IPS-NIHi11 (cell line): ENCODE data around the gene TCF7L1.
"Not testable (repeated sequence)": the region's sequence is repeated elsewhere in the genome, so short reads cannot be mapped to it uniquely, and the experiment has no call there.

ENCODE experiments used
- DNase-seq: peaks from one replicate; pipeline ENCODE4 v3.0.0; 2012; ENCODE audit warnings: mixed read lengths, low spot score

TCF7L1 gene

DNA sequence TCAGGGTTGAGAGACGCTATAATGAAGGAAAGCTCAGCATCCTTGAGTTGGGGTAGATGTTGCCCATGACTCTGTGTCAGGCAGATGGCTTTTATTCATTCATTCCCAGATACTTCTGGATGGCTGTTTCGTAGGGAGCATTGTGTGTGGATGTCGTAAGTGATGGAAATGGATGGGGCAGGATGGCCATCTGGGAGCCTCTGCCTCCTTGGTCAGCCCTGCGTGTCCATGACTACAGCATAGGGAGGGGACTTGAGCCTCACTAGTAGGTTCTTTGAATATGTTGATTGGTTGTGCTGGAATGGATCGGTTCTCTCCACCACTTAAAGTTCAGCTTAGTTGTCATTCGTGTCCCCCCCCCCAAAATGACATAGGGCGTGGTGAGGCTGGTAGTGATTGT is 149.7 kb downstream of the TCF7L1 start:
- DNase-seq: no peak

DNA sequence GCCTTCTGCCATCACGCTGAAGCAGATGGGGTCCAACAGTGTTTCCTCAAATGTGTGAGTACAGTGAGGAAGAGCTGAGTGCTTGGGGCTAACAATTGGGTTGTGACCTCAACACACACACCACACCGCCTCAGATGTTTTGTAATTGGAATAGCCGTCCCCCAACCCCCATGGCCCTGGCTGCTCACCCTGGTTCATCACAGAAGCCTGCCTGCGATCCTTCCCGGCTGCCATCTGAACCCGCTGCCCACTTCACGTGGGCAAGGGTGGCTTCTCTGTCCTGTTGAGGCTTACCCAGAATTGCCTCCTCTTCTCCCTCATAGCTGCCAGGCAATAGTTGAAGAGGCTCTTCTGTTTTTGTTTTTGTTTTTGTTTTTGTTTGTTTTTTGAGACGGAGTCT is 150.4 kb downstream of the TCF7L1 start:
- DNase-seq: no peak

DNA sequence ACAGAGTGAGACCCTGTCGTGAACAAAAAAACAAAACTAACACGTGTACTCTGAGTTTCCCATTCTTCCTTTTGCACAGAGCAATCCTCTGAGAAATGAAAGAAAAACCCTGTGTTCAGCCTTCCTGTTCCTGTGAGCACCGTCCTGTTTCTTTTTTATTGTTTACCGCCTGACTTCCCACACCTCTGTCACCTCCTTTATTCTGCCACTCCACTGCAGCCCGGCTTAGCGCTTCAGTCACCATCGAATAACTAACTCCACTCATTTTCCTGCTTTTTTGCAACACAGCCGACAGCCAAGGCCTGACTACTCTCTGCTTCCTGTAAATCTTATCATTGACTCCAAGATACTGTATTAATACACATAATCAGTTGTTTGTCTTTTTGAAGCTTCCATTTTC is 153.7 kb downstream of the TCF7L1 start:
- DNase-seq: no peak

DNA sequence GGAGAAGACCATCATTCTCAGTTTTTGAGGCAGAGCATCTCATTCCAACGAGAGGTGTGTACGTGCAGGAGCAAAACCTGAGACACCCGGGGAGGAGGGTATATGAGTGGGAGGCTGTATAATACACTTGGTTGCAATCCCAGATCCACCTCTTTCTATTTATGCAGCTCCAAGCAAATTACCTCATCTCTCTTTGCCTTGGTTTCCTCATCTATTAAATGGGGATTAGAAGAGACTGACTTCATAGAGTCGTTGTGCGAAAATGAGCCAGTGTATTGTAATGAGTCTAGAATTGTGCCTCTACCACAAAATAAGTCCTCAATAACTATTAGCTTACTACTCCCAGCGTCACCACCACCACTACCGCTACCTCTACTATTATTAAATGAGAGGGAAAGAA is 154.5 kb downstream of the TCF7L1 start:
- DNase-seq: no peak

DNA sequence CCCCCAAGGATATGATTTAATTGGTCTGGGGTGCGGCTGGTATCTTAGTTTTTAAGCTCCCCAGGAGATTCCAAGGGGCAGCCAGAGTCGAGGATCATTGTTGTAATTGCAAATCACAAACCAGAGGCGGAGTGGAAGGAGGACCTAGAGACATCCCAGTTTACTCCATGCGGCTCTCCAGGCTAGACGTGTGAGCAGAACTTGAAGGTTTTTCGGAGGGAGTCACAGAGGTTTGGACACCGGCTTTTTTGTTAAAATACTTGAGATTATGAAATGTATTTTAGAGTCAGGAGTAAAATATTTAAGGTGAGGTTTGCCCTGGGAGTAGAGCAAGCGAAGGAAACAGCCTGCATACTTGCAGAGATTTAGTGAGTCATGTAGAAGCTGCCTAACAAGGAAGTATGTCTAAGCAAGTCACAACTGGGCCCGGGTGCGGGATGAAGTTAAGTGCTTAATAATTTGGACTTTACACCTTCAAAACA is 155.1 kb downstream of the TCF7L1 start:
- no peak for DNase-seq

DNA sequence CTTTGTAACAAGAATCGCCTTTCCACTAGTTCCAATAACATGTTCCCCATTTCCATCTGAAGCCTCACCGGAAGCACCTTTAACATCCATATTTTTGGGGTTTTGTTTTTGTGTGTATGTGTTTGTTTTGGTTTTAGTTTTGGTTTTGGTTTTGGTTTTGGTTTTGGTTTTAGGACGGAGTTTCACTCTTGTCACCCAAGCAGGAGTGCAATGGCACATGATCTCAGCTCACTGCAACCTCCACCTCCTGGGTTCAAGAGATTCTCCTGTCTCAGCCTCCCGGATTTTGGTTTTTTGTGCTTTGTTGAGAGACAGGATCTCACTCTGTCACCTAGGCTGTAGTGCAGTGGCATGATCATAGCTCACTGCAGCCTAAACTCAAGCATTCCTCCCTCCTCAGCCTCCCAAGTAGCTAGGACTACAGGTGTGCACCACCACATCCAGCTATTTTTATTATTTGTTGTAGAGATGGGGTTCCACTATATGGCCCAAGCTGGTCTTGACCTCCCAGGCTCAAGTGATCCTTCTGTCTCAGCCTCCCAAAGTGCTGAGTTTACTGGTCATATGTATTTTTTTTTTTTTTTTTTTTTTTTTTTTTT is 158.3 kb downstream of the TCF7L1 start:
- no peak for DNase-seq

DNA sequence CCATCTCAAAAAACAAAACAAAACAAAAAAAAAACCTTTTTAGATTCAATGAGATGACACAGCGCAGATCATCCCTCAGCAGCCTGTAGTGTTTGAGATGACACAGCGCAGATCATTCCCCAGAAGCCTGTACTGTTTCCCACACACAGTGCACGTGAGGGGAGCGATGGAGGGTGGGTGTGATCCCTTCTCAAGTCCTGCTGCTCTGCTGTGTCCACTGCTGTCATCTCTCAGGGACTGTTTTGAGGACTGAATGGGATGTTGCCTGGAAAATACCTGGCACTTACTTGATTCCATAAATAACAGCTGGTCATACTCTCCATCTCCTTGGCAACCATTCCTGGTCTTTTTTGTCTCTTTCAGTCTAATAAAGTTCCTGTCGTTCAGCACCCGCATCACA is 168.9 kb downstream of the TCF7L1 start:
- no peak for DNase-seq

DNA sequence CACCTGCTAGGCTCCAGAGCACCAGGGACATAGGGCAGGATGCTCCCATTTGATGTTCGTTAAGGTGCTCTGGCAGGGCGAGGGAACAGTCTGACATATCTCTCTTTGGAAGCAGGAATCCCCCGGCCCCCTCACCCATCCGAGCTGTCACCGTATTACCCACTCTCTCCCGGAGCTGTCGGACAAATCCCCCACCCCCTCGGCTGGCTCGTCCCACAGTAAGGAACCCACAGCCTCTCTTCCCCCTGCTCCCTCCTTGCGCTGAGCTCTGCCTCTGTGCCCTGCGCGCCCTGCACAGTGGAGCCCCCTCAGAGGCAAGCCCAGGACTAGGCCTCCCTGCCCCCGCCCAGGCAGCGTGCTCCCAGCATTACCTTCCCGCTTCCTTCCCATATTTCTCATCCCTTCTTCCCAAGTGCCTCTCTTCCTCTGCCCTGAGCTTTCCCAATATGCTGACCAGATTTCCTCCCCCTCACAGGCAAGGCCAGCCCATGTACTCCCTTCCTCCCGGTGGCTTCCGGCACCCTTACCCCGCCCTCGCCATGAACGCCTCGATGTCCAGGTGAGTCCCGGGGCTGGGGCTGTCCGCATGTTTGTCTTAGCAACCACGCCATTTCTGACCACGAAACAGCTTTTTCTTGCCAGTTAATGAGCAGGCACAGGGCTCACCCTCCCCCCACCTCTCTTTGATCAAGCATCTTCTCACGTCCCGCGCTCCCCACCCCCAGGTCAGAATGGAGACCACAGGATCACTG is 170.8 kb downstream of the TCF7L1 start:
- DNase-seq: no peak

DNA sequence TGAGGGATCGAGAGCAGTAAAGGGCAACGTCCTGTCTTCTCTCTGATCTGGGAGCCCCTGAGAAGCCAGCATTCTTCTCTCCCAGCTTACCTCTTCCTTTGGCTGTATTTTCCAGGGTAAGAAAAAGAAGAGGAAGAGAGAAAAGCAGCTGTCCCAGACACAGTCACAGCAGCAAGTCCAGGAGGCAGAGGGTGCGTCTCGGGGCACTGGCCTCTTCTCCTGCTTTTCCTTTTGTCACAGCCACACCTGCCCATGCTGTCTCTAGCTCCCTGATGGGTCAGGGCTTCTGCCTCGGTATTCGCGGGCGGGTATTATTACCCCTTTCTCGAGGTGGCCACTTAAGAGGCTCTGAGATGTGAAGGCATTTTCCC is 174.3 kb downstream of the TCF7L1 start:
- no peak for DNase-seq

DNA sequence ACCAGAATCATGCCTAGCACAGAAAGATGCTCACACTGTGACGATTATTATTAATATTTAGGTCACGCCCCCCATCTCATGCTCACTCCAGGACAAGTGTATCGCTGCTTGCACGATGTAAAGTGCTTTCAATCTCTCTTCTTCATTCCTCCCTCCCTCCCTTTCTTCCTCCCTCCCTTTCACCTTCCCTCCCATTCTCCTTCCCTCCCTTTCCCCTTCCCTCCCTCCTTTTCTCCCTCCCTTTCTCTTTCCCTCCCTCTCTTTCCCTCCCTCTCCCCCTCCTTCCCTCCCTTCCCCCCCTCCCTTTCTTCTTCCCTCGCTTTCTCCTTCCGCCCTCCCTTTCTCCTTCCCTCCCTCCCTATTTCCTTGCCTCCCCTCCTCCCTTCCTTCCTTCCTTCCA is 175.0 kb downstream of the TCF7L1 start:
- DNase-seq: no peak

DNA sequence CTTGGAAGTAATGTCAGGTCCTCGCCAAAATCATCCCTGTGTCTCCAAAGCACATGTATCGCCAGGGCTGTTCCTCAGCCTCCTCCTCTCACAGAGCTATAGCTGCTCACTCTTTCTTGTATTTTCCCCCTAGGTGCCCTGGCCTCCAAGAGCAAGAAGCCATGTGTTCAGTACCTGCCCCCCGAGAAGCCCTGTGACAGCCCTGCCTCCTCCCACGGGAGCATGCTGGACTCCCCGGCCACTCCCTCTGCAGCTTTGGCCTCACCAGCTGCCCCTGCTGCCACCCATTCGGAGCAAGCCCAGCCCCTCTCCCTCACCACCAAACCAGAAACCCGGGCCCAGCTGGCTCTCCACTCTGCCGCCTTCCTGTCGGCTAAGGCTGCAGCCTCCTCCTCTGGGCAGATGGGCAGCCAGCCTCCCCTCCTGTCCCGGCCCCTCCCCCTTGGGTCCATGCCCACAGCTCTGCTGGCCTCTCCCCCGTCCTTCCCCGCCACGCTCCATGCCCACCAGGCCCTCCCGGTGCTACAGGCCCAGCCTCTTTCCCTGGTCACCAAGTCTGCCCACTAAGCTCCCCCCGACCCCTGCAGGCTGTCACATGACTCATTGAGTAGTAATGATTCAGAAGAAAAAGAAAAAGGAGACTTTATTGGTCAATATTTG is 175.8 kb downstream of the TCF7L1 start:
- DNase-seq: peak; percentile 66

DNA sequence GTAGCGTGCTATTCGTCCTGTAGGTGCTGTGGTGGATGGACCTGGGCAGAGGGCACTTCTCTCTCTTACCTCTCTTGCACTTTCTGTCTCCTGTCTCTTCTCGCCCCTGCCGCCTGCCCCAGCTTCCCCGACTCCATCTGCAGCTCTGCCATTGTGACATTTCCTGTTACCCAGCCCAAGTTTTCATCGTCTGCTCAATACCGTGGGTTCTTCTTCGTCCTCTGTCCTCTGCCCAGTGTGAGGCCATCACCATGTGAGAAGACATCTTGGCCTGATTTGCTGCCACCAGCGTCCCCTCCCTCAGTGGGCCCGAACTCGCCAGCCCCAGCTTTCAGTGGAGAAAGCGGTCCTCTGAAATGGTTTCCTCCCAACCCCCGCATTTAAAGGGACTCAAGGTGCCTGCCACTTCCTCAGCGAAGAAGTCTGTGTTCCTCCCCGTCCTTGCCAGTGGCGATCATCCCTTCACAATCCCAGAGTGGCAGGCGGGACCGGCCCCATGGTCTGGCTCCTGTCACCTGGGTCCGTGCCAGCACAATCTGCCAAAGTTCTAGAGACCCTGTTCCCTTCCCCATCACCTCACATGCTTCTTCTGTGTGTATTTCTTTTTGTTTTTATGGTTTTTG is 176.6 kb downstream of the TCF7L1 start:
- DNase-seq: no peak

DNA sequence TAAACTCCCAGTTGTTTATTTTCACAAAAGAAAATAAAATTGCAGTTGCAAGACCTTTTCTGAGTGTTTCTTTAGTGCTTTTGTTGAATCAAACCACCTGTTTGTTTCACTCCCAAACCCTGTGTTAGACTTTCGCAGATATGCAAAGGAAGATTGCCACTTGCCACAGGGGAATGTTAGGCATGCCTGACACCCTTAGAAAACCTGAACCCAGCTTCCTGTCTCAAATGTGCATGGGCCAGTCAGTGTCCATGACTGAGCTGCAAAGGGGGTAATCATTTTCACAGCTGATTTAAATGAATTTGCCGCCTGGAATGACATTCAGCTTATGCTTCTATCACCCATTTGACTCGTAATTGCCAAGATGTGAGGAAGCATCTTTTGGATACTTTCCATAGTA is 177.1 kb downstream of the TCF7L1 start:
- DNase-seq: no peak

DNA sequence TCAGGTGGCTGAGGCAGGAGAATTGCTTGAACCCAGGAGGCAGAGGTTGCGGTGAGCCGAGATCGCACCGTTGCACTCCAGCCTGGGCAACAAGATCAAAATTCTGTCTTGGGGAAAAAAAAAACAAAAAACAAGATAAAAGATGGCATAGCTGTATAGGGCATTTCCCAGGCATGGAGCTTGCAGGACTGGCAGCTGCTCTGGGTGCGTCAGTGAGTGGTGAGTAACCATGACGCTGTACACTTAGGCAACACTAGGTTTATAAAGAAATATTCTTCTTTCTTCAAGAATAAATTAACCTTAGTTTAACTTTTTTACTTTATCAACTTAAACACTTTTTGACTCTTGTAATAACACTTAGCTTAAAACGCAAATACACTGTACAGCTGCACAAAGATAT is 179.2 kb downstream of the TCF7L1 start:
- DNase-seq: no peak

DNA sequence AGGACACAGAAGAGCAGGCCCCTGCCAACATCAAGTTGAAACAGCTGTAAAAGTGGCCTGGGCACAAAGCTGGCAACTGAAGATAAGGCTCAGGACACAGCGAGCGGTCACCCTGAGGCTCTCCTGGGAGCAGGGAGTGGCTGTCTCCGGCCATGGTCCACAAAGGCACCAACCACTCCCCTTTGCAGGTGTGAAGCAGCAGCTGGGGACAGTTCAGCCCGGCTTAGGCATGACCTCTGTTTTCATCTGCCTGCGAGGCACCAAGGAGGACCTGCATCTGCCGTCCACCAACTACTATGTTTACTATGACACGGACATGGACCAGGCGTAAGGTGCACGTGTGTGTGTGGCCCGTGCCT is 181.7 kb downstream of the TCF7L1 start:
- no peak for DNase-seq

DNA sequence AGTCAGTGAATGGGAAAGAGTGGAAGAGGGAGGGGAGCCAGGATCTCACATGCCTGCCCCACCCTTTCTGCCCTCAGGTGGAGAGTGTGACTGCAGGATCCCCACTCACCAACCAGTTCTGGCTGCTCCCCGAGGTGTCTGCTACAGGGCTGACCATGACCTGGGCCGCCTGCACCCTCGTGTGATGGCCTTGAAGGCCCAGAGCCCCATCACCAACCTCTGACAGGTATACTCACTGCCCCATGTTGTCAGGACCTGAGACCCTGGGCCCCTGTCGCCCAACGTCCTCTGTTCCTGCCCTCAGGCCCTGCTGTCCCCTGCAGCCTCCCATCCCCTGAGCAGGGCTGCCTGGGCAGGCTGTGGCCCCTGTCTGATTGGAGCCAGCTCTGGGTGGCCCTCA is 182.7 kb downstream of the TCF7L1 start:
- not testable (repeated sequence) for DNase-seq

DNA sequence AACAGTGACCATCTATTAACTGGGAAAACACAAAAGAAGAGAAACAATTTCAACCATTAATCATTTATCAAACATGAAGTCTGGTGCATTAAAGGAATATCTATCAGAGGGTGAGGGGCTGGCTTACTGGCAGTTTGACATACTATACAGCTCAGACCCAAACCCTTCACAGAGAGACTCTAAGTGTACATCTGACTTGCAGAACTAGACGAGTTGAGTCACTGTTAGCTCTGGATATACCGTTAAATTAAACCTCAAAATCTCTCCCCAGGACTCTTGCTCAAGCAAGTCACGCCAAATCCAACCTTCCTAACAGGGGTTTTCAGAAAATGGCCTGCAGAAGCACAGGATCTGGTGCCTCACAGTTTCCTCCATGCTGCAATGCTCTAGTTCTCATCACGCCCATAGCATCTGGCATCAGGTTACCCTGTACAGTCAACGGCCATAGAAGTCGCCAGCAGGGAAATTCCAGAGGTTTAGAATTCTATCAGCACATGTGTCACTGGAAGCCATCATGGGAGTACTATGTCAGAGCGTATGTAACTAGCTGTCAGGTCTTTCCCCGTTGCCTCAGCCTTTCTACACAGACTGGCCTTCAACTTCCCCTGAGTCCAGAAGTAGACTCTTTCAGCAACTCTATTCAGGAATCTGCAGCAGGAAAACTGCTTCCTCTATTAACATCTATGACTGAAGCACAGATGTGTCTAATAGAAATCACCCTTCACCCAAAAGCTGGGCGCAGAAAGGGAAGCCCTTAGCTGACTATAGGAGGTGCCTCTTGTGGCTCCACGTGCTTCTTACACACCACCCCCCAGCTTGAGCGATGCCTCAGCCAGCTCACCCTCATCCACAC is 185.3 kb downstream of the TCF7L1 start:
- no peak for DNase-seq

DNA sequence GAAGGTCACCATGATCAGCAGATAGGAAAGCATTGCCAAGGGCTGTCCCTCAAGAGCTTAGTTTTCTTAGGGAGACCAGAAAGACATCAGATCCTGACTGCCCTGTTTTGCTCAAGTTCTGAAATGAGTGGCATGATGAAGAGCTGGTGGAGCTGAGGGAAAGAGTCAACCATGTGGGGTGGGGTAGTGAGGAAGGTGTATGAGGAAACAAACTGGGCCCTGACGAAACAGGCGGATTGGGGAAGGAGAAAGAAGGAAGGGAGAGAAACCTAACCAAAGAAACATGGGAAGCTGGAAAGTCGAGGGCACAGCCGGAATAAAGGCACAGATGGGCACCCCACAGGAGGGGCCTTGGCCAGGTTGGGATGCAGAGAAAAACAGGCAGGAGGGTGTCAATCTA is 186.6 kb downstream of the TCF7L1 start:
- no peak for DNase-seq

DNA sequence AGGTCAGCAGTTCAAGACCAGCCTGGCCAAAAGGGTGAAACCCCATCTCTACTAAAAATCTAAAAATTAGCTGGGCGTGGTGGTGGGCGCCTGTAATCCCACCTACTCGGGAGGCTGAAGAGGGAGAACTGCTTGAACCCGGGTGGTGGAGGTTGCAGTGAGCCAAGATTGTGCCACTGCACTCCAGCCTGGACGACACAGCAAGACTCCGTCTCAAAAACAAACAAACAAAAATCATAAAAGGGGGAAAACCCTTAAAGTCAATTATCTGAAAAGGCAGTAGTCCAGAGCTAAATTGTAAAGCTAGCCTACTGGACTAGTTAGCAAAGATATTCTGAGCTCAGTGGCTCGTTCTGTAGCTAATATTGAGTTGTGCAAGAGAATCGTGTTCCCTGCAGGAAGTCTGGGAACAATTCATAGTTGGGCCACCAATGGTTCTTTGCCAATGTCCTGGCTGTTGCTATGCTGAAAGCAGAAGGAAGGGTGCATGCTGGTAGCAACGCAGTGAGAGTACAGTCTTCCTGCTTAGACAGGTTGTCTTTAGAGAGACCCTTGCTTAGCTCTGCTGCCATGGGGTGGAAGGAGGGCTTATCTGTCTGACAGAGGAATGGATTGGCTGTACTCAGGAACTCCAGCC is 190.3 kb downstream of the TCF7L1 start:
- DNase-seq: no peak

DNA sequence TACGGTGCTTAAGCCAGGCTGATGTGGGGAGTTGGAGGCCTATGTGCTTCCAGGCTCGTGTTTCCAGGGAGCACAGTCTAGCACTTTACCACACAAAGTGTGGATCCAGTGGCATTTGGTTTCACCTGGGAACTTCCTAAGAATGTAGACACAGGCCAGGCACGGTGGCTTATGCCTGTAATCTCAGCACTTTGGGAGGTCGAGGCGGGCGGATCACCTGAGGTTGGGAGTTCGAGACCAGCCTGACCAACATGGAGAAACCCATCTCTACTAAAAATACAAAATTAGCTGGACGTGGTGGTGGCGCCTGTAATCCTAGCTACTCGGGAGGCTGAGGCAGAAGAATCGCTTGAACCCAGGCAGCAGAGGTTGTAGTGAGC is 190.8 kb downstream of the TCF7L1 start:
- not testable (repeated sequence) for DNase-seq

DNA sequence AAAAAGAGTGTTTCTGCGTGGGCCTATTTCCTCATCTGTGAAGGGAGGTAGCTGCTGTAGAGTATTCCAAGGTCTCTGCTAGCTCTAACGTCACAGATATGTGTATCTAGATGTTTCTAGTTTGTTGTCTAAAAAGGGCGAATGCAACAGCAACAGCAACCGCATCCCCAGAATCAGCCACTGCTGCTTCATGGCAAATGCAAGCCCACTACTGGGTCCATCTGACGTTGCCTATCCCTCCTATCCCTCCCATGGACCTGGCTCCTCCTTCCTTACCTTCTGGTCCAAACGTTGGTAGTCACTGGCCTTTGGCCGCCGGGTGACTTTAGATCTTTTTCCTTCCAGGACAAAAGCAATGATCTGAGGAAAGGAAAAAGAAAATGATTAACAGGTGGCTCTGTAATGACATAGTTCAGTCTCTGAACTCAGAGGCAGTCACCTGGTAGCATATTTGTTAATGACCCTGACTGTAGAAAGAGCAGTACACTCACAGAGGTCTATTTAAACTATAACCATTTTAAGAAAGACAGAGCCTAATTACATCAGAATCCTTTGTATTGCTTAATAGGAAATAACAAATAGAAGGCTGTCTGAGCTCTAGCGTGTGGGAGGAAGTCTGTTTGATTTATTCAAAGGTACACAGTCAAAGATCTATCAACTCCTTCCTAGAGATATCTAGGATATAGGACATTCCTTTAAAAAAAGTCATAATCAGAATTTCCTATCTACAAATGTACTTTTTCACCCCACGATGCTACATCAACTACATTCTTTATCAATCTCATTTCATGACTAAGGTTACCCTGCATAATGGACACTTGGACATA is 191.7 kb downstream of the TCF7L1 start:
- DNase-seq: no peak
